ENCODE data around the gene SRPK2. TPM values are rescaled to one million over a fixed set of nuclear protein-coding genes. Genes with fewer than 3 reads are reported as not detected.

The SRPK2 gene
- total RNA-seq, 1 experiment from 2014 or later = 50.5 TPM

DNA sequence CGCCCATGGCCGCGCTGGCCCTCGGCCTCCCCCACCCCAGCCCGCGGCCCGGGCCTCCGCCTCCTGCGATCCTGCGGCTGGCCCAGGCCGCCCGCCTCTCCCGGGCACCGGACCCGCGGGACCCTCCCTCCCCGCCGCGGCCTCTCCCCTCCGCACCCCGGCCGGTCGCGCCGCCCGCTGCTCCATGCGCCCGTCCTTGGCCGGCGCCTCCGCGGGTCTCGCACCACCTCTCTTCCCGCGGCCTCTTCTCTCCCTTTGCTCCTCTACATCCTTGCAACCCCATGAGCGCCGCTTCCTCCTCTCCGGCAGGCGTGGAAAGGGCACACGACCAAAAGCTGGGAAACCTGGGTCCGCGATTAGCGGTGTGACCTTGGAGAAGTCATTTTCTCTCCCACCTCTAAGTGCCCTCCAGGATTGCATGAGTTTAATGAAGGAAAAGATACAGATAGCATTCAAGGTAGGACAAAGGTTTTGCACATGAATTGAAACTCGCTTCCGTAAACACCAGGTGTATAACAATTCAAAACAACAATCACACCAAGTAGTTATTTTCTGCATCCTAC is 448 bp upstream of the SRPK2 start:
- CTCF ChIA-PET = interaction anchor here (1.0 to 2.3 kb wide), 2 partner anchors 13 kb away, joined by 3 to 11 read pairs; no protein-coding TSS in a partner anchor
- Mint-ChIP-seq H3K4me1 (peaks cover 16% of the 10 kb centered on the region), H3K4me3 (peak overlapping the region; percentile 88), H3K36me3 (peaks cover 5% of the 10 kb centered on the region), H3K27ac (peak overlapping the region; percentile 95), H3K9me3 (no peaks in the 10 kb centered on the region), H3K27me3 (ENCODE audit: low read depth) (peaks cover 6% of the 10 kb centered on the region; the same call in 1 of the 2 replicates)
- peak; percentile 50 for DNase-seq (ENCODE audit: low spot score)
- peak; percentile 58 for ATAC-seq
- POLR2A ChIA-PET = no interaction called here
- TF ChIP-seq ZNF121 (CRISPR knock-in tag; IDR thresholded peaks at IDR 0.05) = peak; percentile 80
- no peak for TF ChIP-seq PRRX2 (CRISPR knock-in tag; IDR thresholded peaks at IDR 0.05)
- TF ChIP-seq JUN (CRISPR knock-in tag; IDR thresholded peaks at IDR 0.05) = no peak
- TF ChIP-seq FOXP1 (CRISPR knock-in tag; IDR thresholded peaks at IDR 0.05; ENCODE audit: borderline replicate concordance) = 0 out of 2 replicates have a peak, but pooled peaks have one; percentile 36
- no peak for TF ChIP-seq CBFB (CRISPR knock-in tag; IDR thresholded peaks at IDR 0.05; ENCODE audit: low read depth)
- TF ChIP-seq ZNF219 (CRISPR knock-in tag; IDR thresholded peaks at IDR 0.05; ENCODE audit: borderline replicate concordance) = no peak
- TF ChIP-seq, protein P1, sequence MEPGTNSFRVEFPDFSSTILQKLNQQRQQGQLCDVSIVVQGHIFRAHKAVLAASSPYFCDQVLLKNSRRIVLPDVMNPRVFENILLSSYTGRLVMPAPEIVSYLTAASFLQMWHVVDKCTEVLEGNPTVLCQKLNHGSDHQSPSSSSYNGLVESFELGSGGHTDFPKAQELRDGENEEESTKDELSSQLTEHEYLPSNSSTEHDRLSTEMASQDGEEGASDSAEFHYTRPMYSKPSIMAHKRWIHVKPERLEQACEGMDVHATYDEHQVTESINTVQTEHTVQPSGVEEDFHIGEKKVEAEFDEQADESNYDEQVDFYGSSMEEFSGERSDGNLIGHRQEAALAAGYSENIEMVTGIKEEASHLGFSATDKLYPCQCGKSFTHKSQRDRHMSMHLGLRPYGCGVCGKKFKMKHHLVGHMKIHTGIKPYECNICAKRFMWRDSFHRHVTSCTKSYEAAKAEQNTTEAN (CRISPR knock-in tag; IDR thresholded peaks at IDR 0.05) = no peak
- TF ChIP-seq, protein P2, sequence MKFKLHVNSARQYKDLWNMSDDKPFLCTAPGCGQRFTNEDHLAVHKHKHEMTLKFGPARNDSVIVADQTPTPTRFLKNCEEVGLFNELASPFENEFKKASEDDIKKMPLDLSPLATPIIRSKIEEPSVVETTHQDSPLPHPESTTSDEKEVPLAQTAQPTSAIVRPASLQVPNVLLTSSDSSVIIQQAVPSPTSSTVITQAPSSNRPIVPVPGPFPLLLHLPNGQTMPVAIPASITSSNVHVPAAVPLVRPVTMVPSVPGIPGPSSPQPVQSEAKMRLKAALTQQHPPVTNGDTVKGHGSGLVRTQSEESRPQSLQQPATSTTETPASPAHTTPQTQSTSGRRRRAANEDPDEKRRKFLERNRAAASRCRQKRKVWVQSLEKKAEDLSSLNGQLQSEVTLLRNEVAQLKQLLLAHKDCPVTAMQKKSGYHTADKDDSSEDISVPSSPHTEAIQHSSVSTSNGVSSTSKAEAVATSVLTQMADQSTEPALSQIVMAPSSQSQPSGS (CRISPR knock-in tag; IDR thresholded peaks at IDR 0.05; ENCODE audit: borderline replicate concordance, low read depth) = no peak
- no peak for TF ChIP-seq CREM (CRISPR knock-in tag; IDR thresholded peaks at IDR 0.05)
- TF ChIP-seq, protein P3, sequence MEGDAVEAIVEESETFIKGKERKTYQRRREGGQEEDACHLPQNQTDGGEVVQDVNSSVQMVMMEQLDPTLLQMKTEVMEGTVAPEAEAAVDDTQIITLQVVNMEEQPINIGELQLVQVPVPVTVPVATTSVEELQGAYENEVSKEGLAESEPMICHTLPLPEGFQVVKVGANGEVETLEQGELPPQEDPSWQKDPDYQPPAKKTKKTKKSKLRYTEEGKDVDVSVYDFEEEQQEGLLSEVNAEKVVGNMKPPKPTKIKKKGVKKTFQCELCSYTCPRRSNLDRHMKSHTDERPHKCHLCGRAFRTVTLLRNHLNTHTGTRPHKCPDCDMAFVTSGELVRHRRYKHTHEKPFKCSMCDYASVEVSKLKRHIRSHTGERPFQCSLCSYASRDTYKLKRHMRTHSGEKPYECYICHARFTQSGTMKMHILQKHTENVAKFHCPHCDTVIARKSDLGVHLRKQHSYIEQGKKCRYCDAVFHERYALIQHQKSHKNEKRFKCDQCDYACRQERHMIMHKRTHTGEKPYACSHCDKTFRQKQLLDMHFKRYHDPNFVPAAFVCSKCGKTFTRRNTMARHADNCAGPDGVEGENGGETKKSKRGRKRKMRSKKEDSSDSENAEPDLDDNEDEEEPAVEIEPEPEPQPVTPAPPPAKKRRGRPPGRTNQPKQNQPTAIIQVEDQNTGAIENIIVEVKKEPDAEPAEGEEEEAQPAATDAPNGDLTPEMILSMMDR (IDR thresholded peaks at IDR 0.05) = no peak
- TF ChIP-seq FOXK1 (CRISPR knock-in tag; IDR thresholded peaks at IDR 0.05) = 0 out of 2 replicates have a peak, but pooled peaks have one; percentile 11
- TF ChIP-seq SMAD3 (CRISPR knock-in tag; IDR thresholded peaks at IDR 0.05; ENCODE audit: borderline replicate concordance) = no peak
- TF ChIP-seq ZNF317 (CRISPR knock-in tag; IDR thresholded peaks at IDR 0.05; ENCODE audit: borderline replicate concordance, low read depth) = no peak
- TF ChIP-seq, protein P4, sequence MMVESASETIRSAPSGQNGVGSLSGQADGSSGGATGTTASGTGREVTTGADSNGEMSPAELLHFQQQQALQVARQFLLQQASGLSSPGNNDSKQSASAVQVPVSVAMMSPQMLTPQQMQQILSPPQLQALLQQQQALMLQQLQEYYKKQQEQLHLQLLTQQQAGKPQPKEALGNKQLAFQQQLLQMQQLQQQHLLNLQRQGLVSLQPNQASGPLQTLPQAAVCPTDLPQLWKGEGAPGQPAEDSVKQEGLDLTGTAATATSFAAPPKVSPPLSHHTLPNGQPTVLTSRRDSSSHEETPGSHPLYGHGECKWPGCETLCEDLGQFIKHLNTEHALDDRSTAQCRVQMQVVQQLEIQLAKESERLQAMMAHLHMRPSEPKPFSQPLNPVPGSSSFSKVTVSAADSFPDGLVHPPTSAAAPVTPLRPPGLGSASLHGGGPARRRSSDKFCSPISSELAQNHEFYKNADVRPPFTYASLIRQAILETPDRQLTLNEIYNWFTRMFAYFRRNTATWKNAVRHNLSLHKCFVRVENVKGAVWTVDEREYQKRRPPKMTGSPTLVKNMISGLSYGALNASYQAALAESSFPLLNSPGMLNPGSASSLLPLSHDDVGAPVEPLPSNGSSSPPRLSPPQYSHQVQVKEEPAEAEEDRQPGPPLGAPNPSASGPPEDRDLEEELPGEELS (CRISPR knock-in tag; IDR thresholded peaks at IDR 0.05) = no peak
- TF ChIP-seq, protein P5, sequence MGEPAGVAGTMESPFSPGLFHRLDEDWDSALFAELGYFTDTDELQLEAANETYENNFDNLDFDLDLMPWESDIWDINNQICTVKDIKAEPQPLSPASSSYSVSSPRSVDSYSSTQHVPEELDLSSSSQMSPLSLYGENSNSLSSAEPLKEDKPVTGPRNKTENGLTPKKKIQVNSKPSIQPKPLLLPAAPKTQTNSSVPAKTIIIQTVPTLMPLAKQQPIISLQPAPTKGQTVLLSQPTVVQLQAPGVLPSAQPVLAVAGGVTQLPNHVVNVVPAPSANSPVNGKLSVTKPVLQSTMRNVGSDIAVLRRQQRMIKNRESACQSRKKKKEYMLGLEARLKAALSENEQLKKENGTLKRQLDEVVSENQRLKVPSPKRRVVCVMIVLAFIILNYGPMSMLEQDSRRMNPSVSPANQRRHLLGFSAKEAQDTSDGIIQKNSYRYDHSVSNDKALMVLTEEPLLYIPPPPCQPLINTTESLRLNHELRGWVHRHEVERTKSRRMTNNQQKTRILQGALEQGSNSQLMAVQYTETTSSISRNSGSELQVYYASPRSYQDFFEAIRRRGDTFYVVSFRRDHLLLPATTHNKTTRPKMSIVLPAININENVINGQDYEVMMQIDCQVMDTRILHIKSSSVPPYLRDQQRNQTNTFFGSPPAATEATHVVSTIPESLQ (CRISPR knock-in tag; IDR thresholded peaks at IDR 0.05) = no peak
- TF ChIP-seq ZNF423 (CRISPR knock-in tag; IDR thresholded peaks at IDR 0.05) = no peak
- TF ChIP-seq, protein P6, sequence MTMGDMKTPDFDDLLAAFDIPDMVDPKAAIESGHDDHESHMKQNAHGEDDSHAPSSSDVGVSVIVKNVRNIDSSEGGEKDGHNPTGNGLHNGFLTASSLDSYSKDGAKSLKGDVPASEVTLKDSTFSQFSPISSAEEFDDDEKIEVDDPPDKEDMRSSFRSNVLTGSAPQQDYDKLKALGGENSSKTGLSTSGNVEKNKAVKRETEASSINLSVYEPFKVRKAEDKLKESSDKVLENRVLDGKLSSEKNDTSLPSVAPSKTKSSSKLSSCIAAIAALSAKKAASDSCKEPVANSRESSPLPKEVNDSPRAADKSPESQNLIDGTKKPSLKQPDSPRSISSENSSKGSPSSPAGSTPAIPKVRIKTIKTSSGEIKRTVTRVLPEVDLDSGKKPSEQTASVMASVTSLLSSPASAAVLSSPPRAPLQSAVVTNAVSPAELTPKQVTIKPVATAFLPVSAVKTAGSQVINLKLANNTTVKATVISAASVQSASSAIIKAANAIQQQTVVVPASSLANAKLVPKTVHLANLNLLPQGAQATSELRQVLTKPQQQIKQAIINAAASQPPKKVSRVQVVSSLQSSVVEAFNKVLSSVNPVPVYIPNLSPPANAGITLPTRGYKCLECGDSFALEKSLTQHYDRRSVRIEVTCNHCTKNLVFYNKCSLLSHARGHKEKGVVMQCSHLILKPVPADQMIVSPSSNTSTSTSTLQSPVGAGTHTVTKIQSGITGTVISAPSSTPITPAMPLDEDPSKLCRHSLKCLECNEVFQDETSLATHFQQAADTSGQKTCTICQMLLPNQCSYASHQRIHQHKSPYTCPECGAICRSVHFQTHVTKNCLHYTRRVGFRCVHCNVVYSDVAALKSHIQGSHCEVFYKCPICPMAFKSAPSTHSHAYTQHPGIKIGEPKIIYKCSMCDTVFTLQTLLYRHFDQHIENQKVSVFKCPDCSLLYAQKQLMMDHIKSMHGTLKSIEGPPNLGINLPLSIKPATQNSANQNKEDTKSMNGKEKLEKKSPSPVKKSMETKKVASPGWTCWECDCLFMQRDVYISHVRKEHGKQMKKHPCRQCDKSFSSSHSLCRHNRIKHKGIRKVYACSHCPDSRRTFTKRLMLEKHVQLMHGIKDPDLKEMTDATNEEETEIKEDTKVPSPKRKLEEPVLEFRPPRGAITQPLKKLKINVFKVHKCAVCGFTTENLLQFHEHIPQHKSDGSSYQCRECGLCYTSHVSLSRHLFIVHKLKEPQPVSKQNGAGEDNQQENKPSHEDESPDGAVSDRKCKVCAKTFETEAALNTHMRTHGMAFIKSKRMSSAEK (CRISPR knock-in tag; IDR thresholded peaks at IDR 0.05; ENCODE audit: borderline replicate concordance) = no peak
- TF ChIP-seq TP53 (CRISPR knock-in tag; IDR thresholded peaks at IDR 0.05) = no peak
- no peak for TF ChIP-seq EMX1 (CRISPR knock-in tag; IDR thresholded peaks at IDR 0.05)
- TF ChIP-seq NFATC4 (CRISPR knock-in tag; IDR thresholded peaks at IDR 0.05) = no peak
- TF ChIP-seq, protein P7, sequence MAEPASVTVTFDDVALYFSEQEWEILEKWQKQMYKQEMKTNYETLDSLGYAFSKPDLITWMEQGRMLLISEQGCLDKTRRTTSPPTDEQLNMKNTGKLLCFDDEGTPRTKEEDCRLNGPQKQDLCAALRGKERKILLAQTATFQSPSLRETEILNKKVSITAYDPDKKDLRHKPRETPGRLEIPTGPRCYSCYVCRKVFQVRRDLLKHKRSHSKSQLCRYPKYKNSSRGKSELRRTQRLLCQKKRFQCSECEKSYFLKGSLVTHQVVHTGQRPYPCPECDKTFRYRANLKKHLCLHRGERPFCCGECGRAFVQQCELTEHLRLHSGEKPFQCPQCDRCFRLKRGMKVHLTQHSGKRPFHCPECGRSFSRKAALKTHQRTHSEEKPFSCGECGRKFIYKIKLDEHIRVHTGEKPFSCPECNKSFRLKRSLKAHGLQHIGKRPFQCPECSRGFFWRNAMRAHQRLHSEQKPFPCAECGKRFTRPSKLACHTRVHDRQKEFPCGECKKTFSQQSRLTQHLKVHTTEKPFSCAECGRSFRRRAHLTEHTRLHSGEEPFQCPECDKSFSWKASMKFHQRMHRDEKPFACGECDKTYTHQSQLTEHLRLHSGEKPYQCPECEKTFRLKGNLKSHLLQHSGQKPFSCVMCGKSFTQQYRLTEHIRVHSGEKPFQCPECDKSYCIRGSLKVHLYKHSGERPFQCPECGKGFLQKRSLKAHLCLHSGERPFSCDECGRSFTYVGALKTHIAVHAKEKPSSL (CRISPR knock-in tag; conservative IDR thresholded peaks at IDR 0.05) = no peak
- TF ChIP-seq, protein P8, sequence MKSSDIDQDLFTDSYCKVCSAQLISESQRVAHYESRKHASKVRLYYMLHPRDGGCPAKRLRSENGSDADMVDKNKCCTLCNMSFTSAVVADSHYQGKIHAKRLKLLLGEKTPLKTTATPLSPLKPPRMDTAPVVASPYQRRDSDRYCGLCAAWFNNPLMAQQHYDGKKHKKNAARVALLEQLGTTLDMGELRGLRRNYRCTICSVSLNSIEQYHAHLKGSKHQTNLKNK (CRISPR knock-in tag; IDR thresholded peaks at IDR 0.05) = no peak
